Panc1 (cell line): ENCODE results near the gene ELFN1. TPM values are rescaled to one million over a fixed set of nuclear protein-coding genes. Genes with fewer than 3 reads are reported as not detected.

Experiments
- ATAC-seq: fragments of 200-7000 bp; cut with Tn5 transposase; 2 replicates; pipeline ENCODE4 v1.9.1; 2020; ENCODE audit warnings: mild to moderate bottlenecking, moderate library complexity
- BruUV-seq: library from RNA; stranded (reverse); fragments of 400-500 nt; replicated peaks from 2 replicates; lab custom pipeline; 2021; lab: Mats Ljungman, UMichigan
- CTCF ChIA-PET: fragments of 300-600 bp; sonication (Branson Sonifier 250); formaldehyde crosslinking; loops from one replicate; lab custom pipeline; 2022; ENCODE audit warnings: antibody characterized with exemption; lab: Charles Lee
- POLR2A ChIA-PET: fragments of 300-600 bp; sonication (Branson Sonifier 250); formaldehyde crosslinking; loops from one replicate; lab custom pipeline; 2022; ENCODE audit warnings: antibody characterized with exemption; lab: Charles Lee
- DNase-seq: peaks from one replicate; pipeline ENCODE4 v3.0.0-alpha.2; 2010; ENCODE audit warnings: low read depth, low spot score
- H3K27ac ChIP-seq: 2 replicates; pipeline ENCODE4 v1.5.1; 2011; ENCODE audit warnings: mild to moderate bottlenecking, low read length, inconsistent platforms
- H3K27me3 ChIP-seq: fragments of 200-500 bp; sonication (Bioruptor generic); 2 replicates; pipeline ENCODE4 v1.6.0; 2014; ENCODE audit warnings: low read length, inconsistent platforms; ENCODE audit not compliant: control insufficient read depth, insufficient read depth
- H3K36me3 ChIP-seq: fragments of 200-500 bp; sonication (Bioruptor generic); 2 replicates; pipeline ENCODE4 v1.5.1; 2014; ENCODE audit warnings: inconsistent platforms, mild to moderate bottlenecking, low read length, moderate library complexity; ENCODE audit not compliant: control insufficient read depth, insufficient read depth
- H3K4me1 ChIP-seq: 2 replicates; pipeline ENCODE4 v1.5.1; 2011; ENCODE audit warnings: inconsistent platforms, mild to moderate bottlenecking, low read length, moderate library complexity; ENCODE audit not compliant: control insufficient read depth, insufficient read depth
- H3K4me3 ChIP-seq, 2 experiments: 2 replicates each; pipeline ENCODE4 v1.5.1; 2011 to 2012; ENCODE audit warnings: low read depth in 2 of 2, low read length in 2 of 2, mild to moderate bottlenecking in 2 of 2, inconsistent platforms in 1 of 2, moderate library complexity in 1 of 2
- H3K9me3 ChIP-seq: fragments of 200-500 bp; sonication (Bioruptor generic); 2 replicates; pipeline ENCODE4 v1.5.1; 2014; ENCODE audit warnings: low read depth, mild to moderate bottlenecking, inconsistent platforms, low read length, moderate library complexity; ENCODE audit not compliant: control insufficient read depth, insufficient read depth
- CTCF ChIP-seq: fragments of 450-650 bp; IDR thresholded peaks from 2 replicates; pipeline ENCODE4 v1.5.1; 2017; ENCODE audit warnings: mild to moderate bottlenecking
- POLR2AphosphoS5 ChIP-seq: IDR thresholded peaks from 2 replicates; pipeline ENCODE4 v1.6.1; 2012; ENCODE audit warnings: mild to moderate bottlenecking, low read depth, low read length, moderate library complexity
- SIN3A ChIP-seq: IDR thresholded peaks from 2 replicates; pipeline ENCODE4 v1.6.1; 2012; ENCODE audit warnings: low read depth, mild to moderate bottlenecking, low read length, moderate library complexity, borderline replicate concordance; ENCODE audit not compliant: insufficient read depth
- TCF7L2 ChIP-seq: IDR thresholded peaks from 2 replicates; pipeline ENCODE4 v1.6.1; 2011; ENCODE audit warnings: mild to moderate bottlenecking, low read depth, low read length, inconsistent platforms
- in situ Hi-C: cut with HindIII; loops from 2 replicates; pipeline ENCODE4 v1.10.0; 2016; ENCODE audit warnings: low sequenced_read_pairs, low pct_unique_long_range_greater_than_20kb
- intact Hi-C: fragments of 100-400 bp; cut with micrococcal nuclease; formaldehyde crosslinking; loops from one replicate; pipeline ENCODE4 v1.10.0; 2022; ENCODE audit not compliant: unreplicated experiment
- total RNA-seq: library from RNA; stranded (reverse); gene quantifications from one replicate; pipeline ENCODE4 v1.2.1, GENCODE V29; 2021; ENCODE audit not compliant: unreplicated experiment
- TF ChIP-seq, protein P1 (sequence below), 2 experiments: IDR thresholded peaks; 2 replicates each; pipeline ENCODE4 v1.6.1; 2011 to 2012; ENCODE audit warnings: low read depth in 2 of 2, control low read depth in 1 of 2, low read length in 1 of 2, mild to moderate bottlenecking in 1 of 2, moderate library complexity in 1 of 2; ENCODE audit not compliant: insufficient read depth in 1 of 2

ELFN1 gene
- total RNA-seq, 1 experiment from 2014 or later, result 39.0 TPM

- DNase-seq, result no peak
- in situ Hi-C loops (no loop called here), intact Hi-C loops (no loop called here)
- H3K27me3 ChIP-seq, result no peaks in the 10 kb centered on the region
- BruUV-seq, result no TSS peak
- H3K4me3 ChIP-seq, result no peak overlapping the region
- H3K9me3 ChIP-seq, result no peaks in the 10 kb centered on the region
- TF ChIP-seq SIN3A (no peak), TCF7L2 (no peak), CTCF (no peak), POLR2AphosphoS5 (no peak)
- TF ChIP-seq, protein P1, sequence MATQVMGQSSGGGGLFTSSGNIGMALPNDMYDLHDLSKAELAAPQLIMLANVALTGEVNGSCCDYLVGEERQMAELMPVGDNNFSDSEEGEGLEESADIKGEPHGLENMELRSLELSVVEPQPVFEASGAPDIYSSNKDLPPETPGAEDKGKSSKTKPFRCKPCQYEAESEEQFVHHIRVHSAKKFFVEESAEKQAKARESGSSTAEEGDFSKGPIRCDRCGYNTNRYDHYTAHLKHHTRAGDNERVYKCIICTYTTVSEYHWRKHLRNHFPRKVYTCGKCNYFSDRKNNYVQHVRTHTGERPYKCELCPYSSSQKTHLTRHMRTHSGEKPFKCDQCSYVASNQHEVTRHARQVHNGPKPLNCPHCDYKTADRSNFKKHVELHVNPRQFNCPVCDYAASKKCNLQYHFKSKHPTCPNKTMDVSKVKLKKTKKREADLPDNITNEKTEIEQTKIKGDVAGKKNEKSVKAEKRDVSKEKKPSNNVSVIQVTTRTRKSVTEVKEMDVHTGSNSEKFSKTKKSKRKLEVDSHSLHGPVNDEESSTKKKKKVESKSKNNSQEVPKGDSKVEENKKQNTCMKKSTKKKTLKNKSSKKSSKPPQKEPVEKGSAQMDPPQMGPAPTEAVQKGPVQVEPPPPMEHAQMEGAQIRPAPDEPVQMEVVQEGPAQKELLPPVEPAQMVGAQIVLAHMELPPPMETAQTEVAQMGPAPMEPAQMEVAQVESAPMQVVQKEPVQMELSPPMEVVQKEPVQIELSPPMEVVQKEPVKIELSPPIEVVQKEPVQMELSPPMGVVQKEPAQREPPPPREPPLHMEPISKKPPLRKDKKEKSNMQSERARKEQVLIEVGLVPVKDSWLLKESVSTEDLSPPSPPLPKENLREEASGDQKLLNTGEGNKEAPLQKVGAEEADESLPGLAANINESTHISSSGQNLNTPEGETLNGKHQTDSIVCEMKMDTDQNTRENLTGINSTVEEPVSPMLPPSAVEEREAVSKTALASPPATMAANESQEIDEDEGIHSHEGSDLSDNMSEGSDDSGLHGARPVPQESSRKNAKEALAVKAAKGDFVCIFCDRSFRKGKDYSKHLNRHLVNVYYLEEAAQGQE (IDR thresholded peaks at IDR 0.05; ENCODE audit: insufficient read depth in 1 of 2, low read depth in 2 of 2, low read length in 1 of 2), result no peak
- CTCF ChIA-PET, result no interaction called here
- H3K27ac ChIP-seq, result no peak overlapping the region
- H3K4me1 ChIP-seq, result no peaks in the 10 kb centered on the region
- H3K36me3 ChIP-seq, result no peaks in the 10 kb centered on the region
- POLR2A ChIA-PET, result no interaction called here
- ATAC-seq, result peak; percentile 32
These were observed 37.6 kb upstream of the ELFN1 start for GRCh38 chr7:1632506-1632905.

GRCh38 chr7:1632916-1633785, 36.9 kb upstream of the ELFN1 start:
- Histone ChIP-seq H3K27ac (no peak overlapping the region), H3K4me1 (no peaks in the 10 kb centered on the region), H3K9me3 (no peaks in the 10 kb centered on the region), H3K27me3 (no peaks in the 10 kb centered on the region), H3K36me3 (no peaks in the 10 kb centered on the region), H3K4me3 (no peak overlapping the region)
- ATAC-seq (peak; percentile 52), DNase-seq (no peak)
- POLR2A ChIA-PET, result no interaction called here
- CTCF ChIA-PET, result no interaction called here
- TF ChIP-seq SIN3A (no peak), TCF7L2 (no peak), CTCF (no peak), POLR2AphosphoS5 (no peak)
- TF ChIP-seq, protein P1 (IDR thresholded peaks at IDR 0.05; ENCODE audit: insufficient read depth in 1 of 2, low read depth in 2 of 2, low read length in 1 of 2), result no peak
- BruUV-seq, result no TSS peak
- intact Hi-C loops (no loop called here), in situ Hi-C loops (no loop called here)
